Measurements from ENCODE around the gene TMEM161B. TPM values are rescaled to one million over a fixed set of nuclear protein-coding genes. Genes with fewer than 3 reads are reported as not detected.

The TMEM161B gene
- total and polyA plus RNA-seq, 5 experiments from 2014 or later = 6.5 to 35.9 (median 12.7) TPM

GRCh38 chr5:88154891-88155290 lies 113.8 kb downstream of the TMEM161B start:
- ATAC-seq (no peak), DNase-seq (no peak)
- POLR2A ChIA-PET = no interaction called here
- peaks cover 14 to 87% (median 23%) of the 10 kb centered on the region in 5 donors for H3K27me3 Mint-ChIP-seq
- no peaks in the 10 kb centered on the region for H3K4me1 Mint-ChIP-seq
- no peak overlapping the region for H3K4me3 Mint-ChIP-seq
- H3K27ac Mint-ChIP-seq = no peak overlapping the region
- peaks cover 0 to 13% (median 2%) of the 10 kb centered on the region in 3 donors for H3K36me3 Mint-ChIP-seq
- H3K9me3 Mint-ChIP-seq = peaks cover 3 to 17% (median 13%) of the 10 kb centered on the region in 9 donors

GRCh38 chr5:88150747-88151146 lies 117.9 kb downstream of the TMEM161B start:
- Mint-ChIP-seq H3K27ac (no peak overlapping the region), H3K9me3 (peaks cover 3 to 24% (median 15%) of the 10 kb centered on the region in 9 donors), H3K4me3 (no peak overlapping the region), H3K36me3 (peaks cover 0 to 25% (median 4%) of the 10 kb centered on the region in 3 donors), H3K27me3 (peaks cover 18 to 69% (median 41%) of the 10 kb centered on the region in 5 donors), H3K4me1 (peaks cover 0 to 5% (median 2%) of the 10 kb centered on the region in 4 donors)
- no peak for ATAC-seq
- DNase-seq = no peak
- POLR2A ChIA-PET = no interaction called here

- ATAC-seq = peak in 1 of 2 donors; percentile 45
- DNase-seq = peak in 1 of 10 donors; percentile 7
- POLR2A ChIA-PET = no interaction called here
- H3K27me3 Mint-ChIP-seq = peaks cover 21 to 36% (median 24%) of the 10 kb centered on the region in 5 donors
- peak overlapping the region in 9 of 10 donors; percentile 33 to 74 (median 46) for H3K4me3 Mint-ChIP-seq
- H3K27ac Mint-ChIP-seq = no peak overlapping the region
- H3K9me3 Mint-ChIP-seq = peaks cover 0 to 22% (median 12%) of the 10 kb centered on the region in 9 donors
- H3K4me1 Mint-ChIP-seq = peaks cover 6 to 20% (median 11%) of the 10 kb centered on the region in 4 donors
- H3K36me3 Mint-ChIP-seq = peaks cover 3 to 30% (median 14%) of the 10 kb centered on the region in 3 donors
Observed at GRCh38 chr5:88145611-88146467, 122.8 kb downstream of the TMEM161B start.

- Mint-ChIP-seq H3K9me3 (peaks cover 0 to 22% (median 12%) of the 10 kb centered on the region in 9 donors), H3K27me3 (peaks cover 19 to 36% (median 24%) of the 10 kb centered on the region in 5 donors), H3K4me3 (peak overlapping the region in 9 of 10 donors; percentile 33 to 74 (median 46)), H3K36me3 (peaks cover 3 to 29% (median 14%) of the 10 kb centered on the region in 3 donors), H3K27ac (peak overlapping the region in 1 of 10 donors; percentile 46), H3K4me1 (peaks cover 6 to 20% (median 11%) of the 10 kb centered on the region in 4 donors)
- no peak for ATAC-seq
- POLR2A ChIA-PET = no interaction called here
- no peak for DNase-seq
Observed at GRCh38 chr5:88145221-88145610, 123.4 kb downstream of the TMEM161B start.
